ENCODE results near the gene CLNK. TPM values are rescaled to one million over a fixed set of nuclear protein-coding genes. Genes with fewer than 3 reads are reported as not detected.

The CLNK gene
- polyA plus RNA-seq, 1 of the 3 experiments (the other 2 are of a cell fraction), result not detected

DNA sequence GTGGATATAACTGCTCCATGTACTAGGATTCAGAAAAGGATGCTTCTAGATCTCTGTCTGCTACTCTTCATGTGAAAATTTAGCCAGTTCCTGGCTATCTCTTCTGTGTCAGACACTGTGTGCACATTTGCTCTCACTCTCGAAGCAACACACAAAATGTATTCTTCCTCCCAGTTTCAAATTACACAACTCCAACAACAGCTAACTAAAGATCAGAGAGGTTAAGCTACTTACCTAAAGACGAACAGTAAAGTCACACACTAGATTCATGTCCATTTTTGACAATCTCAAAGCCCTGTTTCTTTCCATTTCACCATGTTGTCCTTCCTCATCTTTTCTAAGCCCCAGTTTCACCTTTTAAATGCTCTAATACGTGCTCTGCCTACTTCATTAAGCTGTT lies 2.2 kb downstream of the CLNK start:
- Histone ChIP-seq H3K9ac (no peak overlapping the region), H3K27ac (ENCODE audit: low read depth in 2 of 2, low read length in 1 of 2) (no peak overlapping the region), H3K4me3 (ENCODE audit: low read depth in 2 of 2, low read length in 1 of 2) (no peak overlapping the region), H3K36me3 (replicated peaks in 1 of 2; ENCODE audit: control insufficient read depth in 1 of 2, insufficient read depth in 2 of 2, low read length in 1 of 2) (no peaks in the 10 kb centered on the region), H4K20me1 (ENCODE audit: insufficient read depth) (no peaks in the 10 kb centered on the region), H3K4me1 (ENCODE audit: control insufficient read depth in 1 of 2, insufficient read depth in 2 of 2, low read depth in 1 of 2, low read length in 1 of 2) (no peaks in the 10 kb centered on the region), H3K4me2 (no peak overlapping the region), H3K9me2 (no peaks in the 10 kb centered on the region), H3K79me2 (ENCODE audit: insufficient read depth) (no peaks in the 10 kb centered on the region), H2AFZ (ENCODE audit: low read depth) (no peak overlapping the region), H3K9me3 (no peaks in the 10 kb centered on the region), H3K27me3 (ENCODE audit: insufficient read depth) (no peaks in the 10 kb centered on the region), H3F3A (replicated peaks; ENCODE audit: insufficient read depth) (no peaks in the 10 kb centered on the region)
- POLR2A ChIA-PET, result no interaction called here
- 3% methylated on average over 3 of the region's 3 CpGs for WGBS (ENCODE audit: low lambda C conversion rate)
- CTCF ChIA-PET, result no interaction called here
- DNase-seq, result no peak
- TF ChIP-seq TCF12 (IDR thresholded peaks at IDR 0.05) (no peak), POLR2AphosphoS5 (IDR thresholded peaks at IDR 0.05; ENCODE audit: low read depth, low read length) (no peak), MEF2A (IDR thresholded peaks at IDR 0.05; ENCODE audit: borderline replicate concordance, low read depth) (no peak), FOXJ3 (CRISPR knock-in tag; IDR thresholded peaks at IDR 0.05) (no peak), GABPA (IDR thresholded peaks at IDR 0.05; ENCODE audit: low read depth) (no peak), RFX5 (IDR thresholded peaks at IDR 0.05; ENCODE audit: low read length) (no peak), FOSL2 (IDR thresholded peaks at IDR 0.05; ENCODE audit: borderline replicate concordance, low read depth) (no peak)
- TF ChIP-seq, protein P1, sequence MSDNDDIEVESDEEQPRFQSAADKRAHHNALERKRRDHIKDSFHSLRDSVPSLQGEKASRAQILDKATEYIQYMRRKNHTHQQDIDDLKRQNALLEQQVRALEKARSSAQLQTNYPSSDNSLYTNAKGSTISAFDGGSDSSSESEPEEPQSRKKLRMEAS (IDR thresholded peaks at IDR 0.05; ENCODE audit: low read depth), result no peak

DNA sequence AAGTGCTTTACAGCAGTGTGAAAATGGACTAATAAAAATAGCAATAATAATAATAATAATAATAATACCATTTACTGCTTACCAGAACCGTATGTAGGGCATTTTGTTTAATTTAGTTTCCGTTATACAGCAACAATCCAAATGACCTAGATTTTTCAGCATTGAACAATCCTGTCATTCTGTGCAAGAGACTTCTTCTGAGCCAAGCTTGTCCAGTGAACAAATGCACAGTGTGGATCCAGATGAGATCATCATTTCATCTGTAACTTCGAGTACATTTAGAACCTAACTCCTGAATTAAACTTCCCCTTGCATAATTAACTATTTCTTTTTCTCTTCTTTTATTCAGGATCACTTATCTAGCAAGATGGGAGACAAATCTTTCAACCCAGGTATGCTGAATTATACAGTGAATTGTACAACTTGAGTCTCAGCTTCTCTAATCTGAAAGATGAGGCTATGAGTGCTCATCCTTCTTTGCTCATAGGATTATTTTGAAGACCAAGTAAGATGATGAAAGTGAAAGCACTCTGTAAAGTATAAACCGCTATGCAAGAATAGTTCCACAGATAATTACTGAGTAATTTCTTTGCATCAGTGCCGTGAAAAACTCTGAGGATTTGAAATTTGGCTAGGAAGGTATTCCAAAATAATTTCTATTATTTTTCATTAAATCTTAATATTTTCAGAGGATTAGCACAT lies 6.6 kb downstream of the CLNK start:
- Histone ChIP-seq H3K79me2 (ENCODE audit: insufficient read depth) (no peaks in the 10 kb centered on the region), H3K9me2 (no peaks in the 10 kb centered on the region), H3K36me3 (replicated peaks in 1 of 2; ENCODE audit: control insufficient read depth in 1 of 2, insufficient read depth in 2 of 2, low read length in 1 of 2) (no peaks in the 10 kb centered on the region), H3K4me3 (ENCODE audit: low read depth in 2 of 2, low read length in 1 of 2) (no peak overlapping the region), H2AFZ (ENCODE audit: low read depth) (no peak overlapping the region), H3K9ac (no peak overlapping the region), H3K27ac (ENCODE audit: low read depth in 2 of 2, low read length in 1 of 2) (no peak overlapping the region), H4K20me1 (ENCODE audit: insufficient read depth) (no peaks in the 10 kb centered on the region), H3K9me3 (no peaks in the 10 kb centered on the region), H3K4me2 (no peak overlapping the region), H3K4me1 (ENCODE audit: control insufficient read depth in 1 of 2, insufficient read depth in 2 of 2, low read depth in 1 of 2, low read length in 1 of 2) (no peaks in the 10 kb centered on the region), H3K27me3 (ENCODE audit: insufficient read depth) (no peaks in the 10 kb centered on the region), H3F3A (replicated peaks; ENCODE audit: insufficient read depth) (no peaks in the 10 kb centered on the region)
- WGBS (ENCODE audit: low lambda C conversion rate), result 5% methylated on average over 5 of the region's 5 CpGs
- ChIA-PET CTCF (no interaction called here), POLR2A (no interaction called here)
- TF ChIP-seq, protein P2, sequence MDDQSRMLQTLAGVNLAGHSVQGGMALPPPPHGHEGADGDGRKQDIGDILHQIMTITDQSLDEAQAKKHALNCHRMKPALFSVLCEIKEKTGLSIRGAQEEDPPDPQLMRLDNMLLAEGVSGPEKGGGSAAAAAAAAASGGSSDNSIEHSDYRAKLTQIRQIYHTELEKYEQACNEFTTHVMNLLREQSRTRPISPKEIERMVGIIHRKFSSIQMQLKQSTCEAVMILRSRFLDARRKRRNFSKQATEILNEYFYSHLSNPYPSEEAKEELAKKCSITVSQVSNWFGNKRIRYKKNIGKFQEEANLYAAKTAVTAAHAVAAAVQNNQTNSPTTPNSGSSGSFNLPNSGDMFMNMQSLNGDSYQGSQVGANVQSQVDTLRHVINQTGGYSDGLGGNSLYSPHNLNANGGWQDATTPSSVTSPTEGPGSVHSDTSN (IDR thresholded peaks at IDR 0.05), result no peak
- TF ChIP-seq JUND (IDR thresholded peaks at IDR 0.05), result no peak
- TF ChIP-seq MEF2A (IDR thresholded peaks at IDR 0.05; ENCODE audit: borderline replicate concordance, low read depth), result no peak
- no peak for TF ChIP-seq NRF1 (IDR thresholded peaks at IDR 0.05; ENCODE audit: low read depth, low read length)
- TF ChIP-seq, protein P3, sequence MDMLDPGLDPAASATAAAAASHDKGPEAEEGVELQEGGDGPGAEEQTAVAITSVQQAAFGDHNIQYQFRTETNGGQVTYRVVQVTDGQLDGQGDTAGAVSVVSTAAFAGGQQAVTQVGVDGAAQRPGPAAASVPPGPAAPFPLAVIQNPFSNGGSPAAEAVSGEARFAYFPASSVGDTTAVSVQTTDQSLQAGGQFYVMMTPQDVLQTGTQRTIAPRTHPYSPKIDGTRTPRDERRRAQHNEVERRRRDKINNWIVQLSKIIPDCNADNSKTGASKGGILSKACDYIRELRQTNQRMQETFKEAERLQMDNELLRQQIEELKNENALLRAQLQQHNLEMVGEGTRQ (IDR thresholded peaks at IDR 0.05; ENCODE audit: borderline replicate concordance, low read depth, low read length), result no peak
- TF ChIP-seq YY1 (IDR thresholded peaks at IDR 0.05; ENCODE audit: low read depth), result no peak
- no peak for TF ChIP-seq FOXM1 (IDR thresholded peaks at IDR 0.05; ENCODE audit: low read depth)
- no peak for TF ChIP-seq EZH2phosphoT487 (IDR thresholded peaks at IDR 0.05; ENCODE audit: borderline replicate concordance, low read depth)
- no peak for TF ChIP-seq GABPA (IDR thresholded peaks at IDR 0.05; ENCODE audit: low read depth)
- TF ChIP-seq TAF1 (IDR thresholded peaks at IDR 0.05; ENCODE audit: borderline replicate concordance, low read depth, low read length), result no peak
- no peak for TF ChIP-seq TCF12 (IDR thresholded peaks at IDR 0.05)
- TF ChIP-seq RAD21 (IDR thresholded peaks at IDR 0.05; ENCODE audit: low read length), result no peak
- no peak for TF ChIP-seq POLR2AphosphoS5 (IDR thresholded peaks at IDR 0.05; ENCODE audit: low read depth, low read length)
- no peak for DNase-seq
